Measurements from ENCODE around the gene USP36. TPM values are rescaled to one million over a fixed set of nuclear protein-coding genes. Genes with fewer than 3 reads are reported as not detected.

The USP36 gene
- total RNA-seq, 1 donor from 2014 or later: 59.0 TPM

DNA sequence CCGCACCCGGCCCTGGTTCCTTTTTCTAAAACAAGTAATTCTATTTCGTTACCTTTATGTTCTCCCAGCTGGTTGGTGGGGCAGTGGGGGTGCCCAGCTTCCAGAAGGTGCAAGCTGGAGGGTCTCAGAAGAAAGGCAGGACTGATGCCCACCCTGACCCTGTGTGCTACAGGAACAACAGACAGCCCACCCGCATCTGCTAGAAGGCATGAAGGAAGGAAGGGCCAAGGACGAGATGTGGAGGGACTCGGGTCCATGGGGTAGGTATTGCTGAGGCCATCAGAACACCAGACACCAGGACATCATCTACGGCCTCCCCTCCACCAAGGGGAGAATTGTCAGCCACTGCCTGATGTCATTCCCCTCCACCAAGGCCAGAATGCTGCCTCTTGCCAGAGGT, 52.2 kb downstream of the USP36 start:
- no peak overlapping the region for H3K27ac Mint-ChIP-seq (ENCODE audit: unreplicated experiment)
- H3K36me3 Mint-ChIP-seq (ENCODE audit: low read depth): peaks cover 3% of the 10 kb centered on the region
- DNase-seq (ENCODE audit: low read depth, low spot score): no peak
- no peaks in the 10 kb centered on the region for H3K27me3 Mint-ChIP-seq (ENCODE audit: low read depth)
- no peaks in the 10 kb centered on the region for H3K9me3 Mint-ChIP-seq
- no peak overlapping the region for H3K4me3 Mint-ChIP-seq
- peaks cover 13% of the 10 kb centered on the region for H3K4me1 Mint-ChIP-seq
- TF ChIP-seq, protein P1, sequence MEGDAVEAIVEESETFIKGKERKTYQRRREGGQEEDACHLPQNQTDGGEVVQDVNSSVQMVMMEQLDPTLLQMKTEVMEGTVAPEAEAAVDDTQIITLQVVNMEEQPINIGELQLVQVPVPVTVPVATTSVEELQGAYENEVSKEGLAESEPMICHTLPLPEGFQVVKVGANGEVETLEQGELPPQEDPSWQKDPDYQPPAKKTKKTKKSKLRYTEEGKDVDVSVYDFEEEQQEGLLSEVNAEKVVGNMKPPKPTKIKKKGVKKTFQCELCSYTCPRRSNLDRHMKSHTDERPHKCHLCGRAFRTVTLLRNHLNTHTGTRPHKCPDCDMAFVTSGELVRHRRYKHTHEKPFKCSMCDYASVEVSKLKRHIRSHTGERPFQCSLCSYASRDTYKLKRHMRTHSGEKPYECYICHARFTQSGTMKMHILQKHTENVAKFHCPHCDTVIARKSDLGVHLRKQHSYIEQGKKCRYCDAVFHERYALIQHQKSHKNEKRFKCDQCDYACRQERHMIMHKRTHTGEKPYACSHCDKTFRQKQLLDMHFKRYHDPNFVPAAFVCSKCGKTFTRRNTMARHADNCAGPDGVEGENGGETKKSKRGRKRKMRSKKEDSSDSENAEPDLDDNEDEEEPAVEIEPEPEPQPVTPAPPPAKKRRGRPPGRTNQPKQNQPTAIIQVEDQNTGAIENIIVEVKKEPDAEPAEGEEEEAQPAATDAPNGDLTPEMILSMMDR (conservative IDR thresholded peaks at IDR 0.05): no peak

GRCh38 chr17:78787444-78787843, 53.2 kb downstream of the USP36 start:
- Mint-ChIP-seq H3K27ac (ENCODE audit: unreplicated experiment) (no peak overlapping the region), H3K27me3 (ENCODE audit: low read depth) (no peaks in the 10 kb centered on the region), H3K4me1 (peaks cover 17% of the 10 kb centered on the region), H3K9me3 (no peaks in the 10 kb centered on the region), H3K4me3 (no peak overlapping the region), H3K36me3 (ENCODE audit: low read depth) (peaks cover 3% of the 10 kb centered on the region)
- no peak for DNase-seq (ENCODE audit: low read depth, low spot score)
- TF ChIP-seq, protein P1 (conservative IDR thresholded peaks at IDR 0.05): no peak

DNA sequence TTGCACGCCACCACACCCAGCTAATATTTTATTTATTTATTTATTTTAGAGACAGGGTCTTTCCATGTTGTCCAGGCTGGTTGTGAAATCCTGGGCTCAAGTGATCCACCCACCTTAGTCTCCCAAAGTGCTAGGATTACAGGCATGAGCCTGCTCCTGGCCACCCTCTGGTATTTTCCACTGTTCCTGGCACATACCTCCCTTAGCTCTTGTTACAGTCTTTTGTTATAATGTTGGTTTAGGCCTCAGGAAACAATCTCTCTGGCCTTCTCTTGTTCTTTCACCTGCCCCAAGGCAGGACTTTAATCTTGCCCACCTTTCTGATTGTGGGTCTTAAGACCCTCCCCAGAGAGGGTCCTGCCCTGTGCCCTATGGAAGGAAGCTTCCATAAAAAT, 55.0 kb downstream of the USP36 start:
- Mint-ChIP-seq H3K27me3 (ENCODE audit: low read depth) (no peaks in the 10 kb centered on the region), H3K9me3 (no peaks in the 10 kb centered on the region), H3K36me3 (ENCODE audit: low read depth) (peaks cover 3% of the 10 kb centered on the region), H3K27ac (ENCODE audit: unreplicated experiment) (no peak overlapping the region), H3K4me3 (peak overlapping the region; percentile 38), H3K4me1 (peaks cover 15% of the 10 kb centered on the region)
- TF ChIP-seq, protein P1 (conservative IDR thresholded peaks at IDR 0.05): no peak
- DNase-seq (ENCODE audit: low read depth, low spot score): no peak

DNA sequence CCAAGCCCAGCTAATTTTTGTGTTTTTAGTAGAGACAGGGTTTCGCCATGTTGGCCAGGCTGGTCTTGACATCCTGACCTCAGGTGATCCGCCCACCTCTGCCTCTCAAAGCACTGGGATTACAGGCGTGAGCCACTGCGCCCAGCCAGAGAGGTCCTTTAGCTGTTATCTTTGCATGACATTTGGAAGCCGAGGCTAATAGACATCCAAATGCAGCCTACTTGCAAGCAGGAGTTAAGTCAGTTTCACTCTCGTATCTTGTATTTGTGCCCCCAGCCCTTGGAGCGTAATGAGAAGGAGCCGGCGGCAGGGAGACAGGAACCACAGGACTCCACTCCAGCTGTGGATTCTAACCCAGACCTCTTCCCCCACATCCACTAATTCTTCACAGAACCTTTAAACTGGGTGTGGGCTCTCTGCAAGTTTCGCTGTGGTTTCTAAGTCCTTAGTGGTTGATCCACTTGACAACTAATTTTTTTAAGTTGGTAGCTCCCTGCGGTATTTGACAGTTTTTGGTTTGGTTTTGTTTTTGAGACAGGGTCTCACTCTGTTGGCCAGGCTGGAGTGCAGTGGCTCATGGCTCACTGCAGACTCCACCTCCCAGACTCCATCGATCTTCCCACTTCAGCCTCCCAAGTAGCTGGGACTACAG, 55.5 kb downstream of the USP36 start:
- Mint-ChIP-seq H3K27me3 (ENCODE audit: low read depth) (no peaks in the 10 kb centered on the region), H3K4me1 (peaks cover 16% of the 10 kb centered on the region), H3K9me3 (no peaks in the 10 kb centered on the region), H3K4me3 (no peak overlapping the region), H3K27ac (ENCODE audit: unreplicated experiment) (no peak overlapping the region), H3K36me3 (ENCODE audit: low read depth) (peaks cover 3% of the 10 kb centered on the region)
- TF ChIP-seq, protein P1 (conservative IDR thresholded peaks at IDR 0.05): no peak
- no peak for DNase-seq (ENCODE audit: low read depth, low spot score)

DNA sequence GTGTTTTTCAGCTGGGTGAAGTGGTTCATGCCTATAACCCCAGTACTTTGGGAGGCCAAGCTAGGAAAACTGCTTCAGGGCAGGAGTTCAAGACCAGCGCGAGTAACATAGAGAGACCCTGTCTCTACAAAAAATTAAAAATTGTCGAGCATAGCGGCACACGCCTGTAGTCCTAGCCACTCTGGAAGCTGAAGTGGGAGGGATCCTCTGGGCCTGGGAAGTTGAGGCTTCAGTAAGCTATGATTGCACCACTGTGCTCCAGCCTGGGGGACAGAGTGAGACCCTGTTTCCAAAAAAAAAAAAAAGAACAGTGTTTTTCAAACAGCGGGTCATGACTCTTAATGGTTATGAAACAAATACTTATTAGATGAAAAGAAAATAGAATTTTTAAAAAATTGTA, 56.3 kb downstream of the USP36 start:
- TF ChIP-seq, protein P1 (conservative IDR thresholded peaks at IDR 0.05): no peak
- Mint-ChIP-seq H3K4me1 (peaks cover 23% of the 10 kb centered on the region), H3K27ac (ENCODE audit: unreplicated experiment) (no peak overlapping the region), H3K9me3 (no peaks in the 10 kb centered on the region), H3K36me3 (ENCODE audit: low read depth) (peaks cover 3% of the 10 kb centered on the region), H3K4me3 (peak overlapping the region; percentile 74), H3K27me3 (ENCODE audit: low read depth) (no peaks in the 10 kb centered on the region)
- DNase-seq (ENCODE audit: low read depth, low spot score): no peak
